Fibroblast of the aortic adventitia (primary cell): Measurements from ENCODE around the gene MGMT. TPM values are rescaled to one million over a fixed set of nuclear protein-coding genes. Genes with fewer than 3 reads are reported as not detected.

Experiments used
- DNase-seq: peaks from one replicate; pipeline ENCODE4 v3.0.0-alpha.2; 2010; ENCODE audit warnings: low read depth
- H3K4me3 ChIP-seq: 2 replicates; pipeline ENCODE4 v1.5.1; 2011; ENCODE audit warnings: low read depth, mild to moderate bottlenecking, control low read depth, low read length, moderate library complexity
- CTCF ChIP-seq: IDR thresholded peaks from 2 replicates; pipeline ENCODE4 v1.5.1; 2011; ENCODE audit warnings: mild to moderate bottlenecking, low read length, control low read depth, inconsistent platforms; ENCODE audit not compliant: insufficient read depth
- total RNA-seq: library from RNA; depleted of rRNA; stranded (reverse); fragments of >200 nt; gene quantifications from 2 replicates; pipeline ENCODE4 v1.2.3, GENCODE V29; 2012; ENCODE audit warnings: low replicate concordance

Gene MGMT
- total RNA-seq, 1 donor, result 21.8 TPM

- no peak for TF ChIP-seq CTCF
- DNase-seq, result no peak
- no peak overlapping the region for H3K4me3 ChIP-seq
These were observed 5.9 kb downstream of the MGMT start for GRCh38 chr10:129472696-129473555.

GRCh38 chr10:129474642-129475041 lies 7.6 kb downstream of the MGMT start:
- no peak overlapping the region for H3K4me3 ChIP-seq
- no peak for DNase-seq
- no peak for TF ChIP-seq CTCF

- no peak for TF ChIP-seq CTCF
- H3K4me3 ChIP-seq, result no peak overlapping the region
- DNase-seq, result no peak
These were observed 9.4 kb downstream of the MGMT start for GRCh38 chr10:129476431-129476830.

GRCh38 chr10:129477051-129477450 lies 10.0 kb downstream of the MGMT start:
- H3K4me3 ChIP-seq, result no peak overlapping the region
- no peak for TF ChIP-seq CTCF
- no peak for DNase-seq

GRCh38 chr10:129481641-129482040 lies 14.6 kb downstream of the MGMT start:
- no peak overlapping the region for H3K4me3 ChIP-seq
- TF ChIP-seq CTCF, result no peak
- no peak for DNase-seq

- peak; percentile 3 for DNase-seq
- no peak for TF ChIP-seq CTCF
- H3K4me3 ChIP-seq, result no peak overlapping the region
These were observed 16.5 kb downstream of the MGMT start for GRCh38 chr10:129483430-129484010.
